GM12873 (cell line): Measurements from ENCODE around the gene DMKN.

Source experiments
- CTCF ChIP-seq: IDR thresholded peaks from 2 replicates; pipeline ENCODE4 v1.5.1; 2012; ENCODE audit warnings: low read depth, mild to moderate bottlenecking, moderate library complexity, low read length, control low read depth; ENCODE audit not compliant: insufficient read depth; ENCODE audit errors: missing control alignments

DMKN gene

DNA sequence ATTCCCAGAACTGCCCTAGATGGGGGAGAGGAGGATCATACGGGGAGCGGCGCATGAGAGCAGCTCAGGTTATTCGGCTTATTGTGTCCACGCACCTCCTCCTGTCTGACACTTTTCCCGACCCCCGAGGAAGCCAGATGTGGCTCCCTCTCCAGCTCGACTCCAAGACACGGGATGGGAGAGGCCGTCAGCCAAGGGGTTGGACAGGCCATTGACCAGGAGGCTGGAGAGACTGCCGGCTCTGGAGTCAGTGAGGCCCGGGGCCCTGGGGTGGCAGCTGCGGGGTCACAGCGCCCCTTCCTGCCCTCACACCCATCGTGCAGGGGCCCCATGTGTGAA is 2.9 kb downstream of the DMKN start:
- TF ChIP-seq CTCF: no peak

- peak; percentile 95 for TF ChIP-seq CTCF
Measured at GRCh38 chr19:35509861-35510625, 3.4 kb downstream of the DMKN start.

DNA sequence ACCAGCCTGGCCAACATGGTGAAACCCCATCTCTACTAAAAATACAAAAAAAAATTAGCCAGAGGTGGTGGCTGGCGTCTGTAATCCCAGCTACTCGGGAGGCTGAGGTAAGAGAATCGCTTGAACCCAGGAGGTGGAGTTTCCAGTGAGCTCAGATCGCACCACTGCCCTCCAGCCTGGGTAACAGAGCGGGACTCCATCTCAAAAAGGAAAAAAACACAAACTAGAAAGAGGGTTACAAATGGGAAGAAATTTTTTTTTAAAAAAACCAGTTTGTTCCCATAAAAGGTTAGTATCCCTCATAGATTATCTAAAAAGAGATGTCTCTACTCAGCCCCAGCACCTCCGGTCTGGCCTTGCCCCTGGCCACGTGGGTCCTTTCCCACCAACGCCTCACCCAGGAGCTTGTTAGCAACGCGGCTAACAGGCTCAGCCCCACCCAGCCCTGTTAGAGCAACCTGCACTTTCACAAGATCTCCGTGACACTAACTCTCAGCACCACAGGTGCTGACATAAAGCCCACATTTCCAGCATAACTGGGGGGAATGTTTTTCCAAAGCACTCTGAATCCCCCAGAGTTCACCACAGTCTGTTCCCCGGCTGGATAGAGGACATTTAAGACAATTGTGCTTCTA is 4.3 kb downstream of the DMKN start:
- no peak for TF ChIP-seq CTCF

DNA sequence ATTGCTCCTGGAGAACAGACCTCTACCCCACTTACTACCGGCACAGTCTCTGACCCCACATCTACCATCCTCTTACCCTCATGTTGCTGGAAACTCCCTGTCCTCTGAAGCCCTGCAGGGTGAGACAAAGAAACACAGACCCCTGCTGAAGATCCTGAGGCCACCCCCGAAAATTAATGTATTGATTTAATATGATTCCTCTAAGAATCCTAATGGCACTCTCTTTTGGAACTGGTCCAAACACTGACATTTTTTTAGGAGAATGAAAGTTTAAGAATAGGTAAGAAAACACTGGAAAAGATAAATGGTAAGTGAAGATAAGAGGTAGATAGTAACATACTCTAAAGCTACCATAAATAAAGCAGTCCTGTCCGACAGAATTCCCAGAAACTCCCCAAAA is 5.3 kb downstream of the DMKN start:
- no peak for TF ChIP-seq CTCF

- no peak for TF ChIP-seq CTCF
Measured at GRCh38 chr19:35507561-35507960, 5.9 kb downstream of the DMKN start.

DNA sequence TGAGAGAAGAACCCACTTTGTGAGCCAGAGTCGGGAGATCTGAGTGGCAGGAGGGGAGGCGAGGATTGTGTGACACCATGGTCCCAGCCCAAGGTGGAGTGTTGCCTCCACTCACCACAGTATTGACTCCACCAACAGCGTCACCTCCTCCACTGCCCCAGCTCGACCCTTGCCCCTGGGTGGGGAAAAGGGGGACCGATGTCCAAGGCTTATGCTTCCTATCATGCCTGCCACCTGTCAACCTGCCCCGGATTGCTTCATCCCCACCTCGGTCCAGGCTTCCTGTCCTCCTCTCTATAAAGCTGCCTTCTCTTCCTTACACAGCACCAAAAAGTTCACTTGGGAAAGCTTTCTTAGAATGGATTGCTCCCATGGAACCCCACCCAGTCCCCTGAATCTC is 7.4 kb downstream of the DMKN start:
- no peak for TF ChIP-seq CTCF

DNA sequence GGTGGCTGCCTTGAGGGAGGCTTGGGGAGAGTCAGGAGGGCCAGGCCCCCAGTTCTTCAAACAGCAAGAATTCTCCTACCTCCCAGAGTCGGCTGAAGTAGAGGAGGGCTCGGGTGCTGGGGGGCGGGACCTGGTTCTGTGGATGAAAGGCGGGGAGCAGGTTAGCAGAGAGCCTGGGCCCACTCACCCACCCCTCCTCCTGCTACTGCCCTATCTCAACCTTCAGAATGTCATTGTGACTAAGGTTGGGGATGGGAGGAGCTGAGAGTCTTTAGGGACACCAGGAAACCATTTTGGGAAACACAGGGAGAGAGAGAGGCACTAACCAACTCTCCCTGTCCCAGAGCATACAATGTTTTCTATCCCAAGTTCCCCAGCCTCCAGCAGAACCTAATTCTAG is 10.7 kb downstream of the DMKN start:
- no peak for TF ChIP-seq CTCF
